Tibial nerve (tissue), 4 donors: ENCODE measurements around the gene OPTC. TPM values are rescaled to one million over a fixed set of nuclear protein-coding genes. Genes with fewer than 3 reads are reported as not detected.

Source experiments
- DNase-seq, 2 donors: peaks; one replicate each; pipeline ENCODE4 v3.0.0-alpha.2; 2019; ENCODE audit warnings: low spot score in 2 of 2
- H3K27ac ChIP-seq, 4 donors: fragments of 200-600 bp; sonication (generic) in 3 of 4; one replicate each; pipeline ENCODE4 v1.5.1; 2017 to 2019; ENCODE audit warnings: mild to moderate bottlenecking in 1 of 4
- H3K27me3 ChIP-seq, 2 donors: fragments of 200-600 bp; sonication (generic) in 1 of 2; one replicate each; pipeline versions ENCODE4 v1.5.1 to v1.6.0; 2017 to 2019
- H3K36me3 ChIP-seq, 3 donors: fragments of 200-600 bp; sonication (generic); one replicate each; pipeline ENCODE4 v1.5.1; 2018 to 2019
- H3K4me1 ChIP-seq, 4 donors: fragments of 200-600 bp; sonication (generic) in 3 of 4; one replicate each; pipeline ENCODE4 v1.5.1; 2017 to 2019
- H3K4me3 ChIP-seq, 4 donors: fragments of 200-600 bp; sonication (generic) in 3 of 4; one replicate each; pipeline ENCODE4 v1.5.1; 2017 to 2019; ENCODE audit warnings: mild to moderate bottlenecking in 1 of 4, moderate library complexity in 1 of 4
- H3K9me3 ChIP-seq, 4 donors: fragments of 200-600 bp; sonication (generic) in 3 of 4; one replicate each; pipeline ENCODE4 v1.5.1; 2017 to 2019
- EP300 ChIP-seq, 2 donors: sonication (generic); formaldehyde crosslinking; IDR thresholded peaks; one replicate each; pipeline ENCODE4 v1.6.1; 2017; ENCODE audit warnings: antibody characterized with exemption in 2 of 2, mild to moderate bottlenecking in 1 of 2
- POLR2A ChIP-seq, 2 donors: fragments of 450-650 bp; IDR thresholded peaks; one replicate each; pipeline ENCODE4 v1.6.1; 2017; ENCODE audit warnings: antibody characterized with exemption in 2 of 2, mild to moderate bottlenecking in 2 of 2, moderate library complexity in 2 of 2
- WGBS, 2 donors: methylation state at CpG; one replicate each; pipeline ENCODE4 v1.1.5; 2018; 5-methylcytosine and 5-hydroxymethylcytosine counted together
- total RNA-seq, 4 donors: library from RNA; depleted of rRNA; stranded (reverse); fragments of >200 nt; gene quantifications; one replicate each; pipeline ENCODE4 v1.1.0, GENCODE V29; 2016
- TF ChIP-seq, protein P1 (sequence below), 5 experiments: fragments of 200-600 bp in 3 of 5; fragments of 450-650 bp in 2 of 5; sonication (generic) in 3 of 5; IDR thresholded peaks; one replicate each; pipeline ENCODE4 v1.5.1; 2016 to 2019; ENCODE audit warnings: antibody characterized with exemption in 5 of 5, mild to moderate bottlenecking in 3 of 5, moderate library complexity in 2 of 5

The OPTC gene
- total RNA-seq, 4 donors from 2014 or later, result not detected

DNA sequence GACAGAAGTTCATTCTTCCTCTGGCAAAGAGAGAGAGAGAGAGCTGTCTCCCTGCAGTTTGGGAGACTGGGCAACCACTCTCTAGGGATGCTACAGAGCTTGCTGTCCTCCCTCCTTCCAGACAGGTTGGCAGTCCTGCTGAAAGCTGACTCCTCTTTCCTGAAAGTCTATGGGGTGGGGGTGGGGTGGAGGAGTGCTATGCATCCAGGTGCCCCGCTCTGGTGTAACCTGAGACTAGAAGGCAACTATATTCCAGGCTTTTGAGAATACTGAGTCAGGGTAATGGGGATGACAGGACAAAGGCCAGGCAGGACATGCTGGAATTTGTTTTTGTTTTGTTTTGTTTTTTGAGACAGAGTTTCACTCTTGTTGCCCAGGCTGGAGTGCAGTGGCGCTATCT, 55.4 kb downstream of the OPTC start:
- no peaks in the 10 kb centered on the region for H3K27me3 ChIP-seq
- H3K36me3 ChIP-seq, result no peaks in the 10 kb centered on the region
- no peak for TF ChIP-seq POLR2A (IDR thresholded peaks at IDR 0.05)
- TF ChIP-seq, protein P1, sequence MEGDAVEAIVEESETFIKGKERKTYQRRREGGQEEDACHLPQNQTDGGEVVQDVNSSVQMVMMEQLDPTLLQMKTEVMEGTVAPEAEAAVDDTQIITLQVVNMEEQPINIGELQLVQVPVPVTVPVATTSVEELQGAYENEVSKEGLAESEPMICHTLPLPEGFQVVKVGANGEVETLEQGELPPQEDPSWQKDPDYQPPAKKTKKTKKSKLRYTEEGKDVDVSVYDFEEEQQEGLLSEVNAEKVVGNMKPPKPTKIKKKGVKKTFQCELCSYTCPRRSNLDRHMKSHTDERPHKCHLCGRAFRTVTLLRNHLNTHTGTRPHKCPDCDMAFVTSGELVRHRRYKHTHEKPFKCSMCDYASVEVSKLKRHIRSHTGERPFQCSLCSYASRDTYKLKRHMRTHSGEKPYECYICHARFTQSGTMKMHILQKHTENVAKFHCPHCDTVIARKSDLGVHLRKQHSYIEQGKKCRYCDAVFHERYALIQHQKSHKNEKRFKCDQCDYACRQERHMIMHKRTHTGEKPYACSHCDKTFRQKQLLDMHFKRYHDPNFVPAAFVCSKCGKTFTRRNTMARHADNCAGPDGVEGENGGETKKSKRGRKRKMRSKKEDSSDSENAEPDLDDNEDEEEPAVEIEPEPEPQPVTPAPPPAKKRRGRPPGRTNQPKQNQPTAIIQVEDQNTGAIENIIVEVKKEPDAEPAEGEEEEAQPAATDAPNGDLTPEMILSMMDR (IDR thresholded peaks at IDR 0.05), result no peak
- no peak for TF ChIP-seq EP300 (IDR thresholded peaks at IDR 0.05)
- DNase-seq, result no peak
- WGBS, 2 donors, result 86 to 94% methylated on average over 2 of the region's 2 CpGs
- H3K9me3 ChIP-seq, result no peaks in the 10 kb centered on the region
- H3K27ac ChIP-seq, result peak overlapping the region in 1 of 4 donors; percentile 56
- H3K4me3 ChIP-seq, result no peak overlapping the region
- peaks cover 0 to 18% (median 0%) of the 10 kb centered on the region in 4 donors for H3K4me1 ChIP-seq

DNA sequence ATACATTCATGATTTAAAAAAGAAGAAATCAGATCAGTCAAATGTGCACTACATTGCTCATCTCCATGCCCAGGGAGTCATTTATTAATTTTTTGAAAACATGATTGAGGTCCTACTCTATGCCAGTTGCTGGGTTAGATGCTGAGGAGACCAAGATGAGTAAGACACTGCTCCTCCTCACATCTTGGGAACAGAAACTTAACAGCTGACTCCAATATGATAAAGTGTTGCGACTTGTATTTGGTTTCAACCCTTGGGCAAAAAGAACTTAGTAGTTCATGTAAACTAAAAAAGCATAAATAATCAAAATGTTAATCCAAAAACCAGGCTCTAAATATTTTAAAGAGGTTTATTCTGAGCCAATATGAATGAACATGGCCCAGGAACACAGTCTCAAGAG, 56.9 kb downstream of the OPTC start:
- Histone ChIP-seq H3K4me1 (peaks cover 0 to 30% (median 8%) of the 10 kb centered on the region in 4 donors), H3K36me3 (no peaks in the 10 kb centered on the region), H3K4me3 (no peak overlapping the region), H3K27me3 (no peaks in the 10 kb centered on the region), H3K27ac (no peak overlapping the region), H3K9me3 (no peaks in the 10 kb centered on the region)
- no peak for TF ChIP-seq EP300 (IDR thresholded peaks at IDR 0.05)
- no peak for DNase-seq
- 97 to 100% methylated on average over 1 of the region's 1 CpG for WGBS, 2 donors

DNA sequence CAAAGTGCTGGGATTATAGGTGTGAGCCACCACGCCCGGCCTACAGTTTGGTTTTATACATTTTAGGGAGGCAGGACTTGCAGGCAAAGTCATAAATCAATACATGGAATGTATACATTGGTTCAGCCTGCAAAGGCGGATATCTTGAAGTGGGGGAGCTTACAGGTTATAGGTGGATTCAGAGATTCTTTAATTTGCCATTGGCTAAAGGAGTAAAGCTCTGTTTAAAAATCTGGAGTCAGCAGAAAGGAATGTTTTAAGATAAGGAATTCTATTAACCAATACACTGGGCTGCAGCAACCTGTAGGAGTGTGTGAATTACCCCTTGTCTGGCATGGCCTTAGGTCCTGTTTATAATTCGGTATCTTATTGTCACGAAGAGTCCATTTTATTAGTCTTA, 57.6 kb downstream of the OPTC start:
- DNase-seq, result no peak
- TF ChIP-seq, protein P1 (IDR thresholded peaks at IDR 0.05), result no peak
- TF ChIP-seq EP300 (IDR thresholded peaks at IDR 0.05) (no peak), POLR2A (IDR thresholded peaks at IDR 0.05) (no peak)
- WGBS, 2 donors, result 85 to 94% methylated on average over 5 of the region's 5 CpGs
- Histone ChIP-seq H3K4me1 (peaks cover 0 to 37% (median 14%) of the 10 kb centered on the region in 4 donors), H3K36me3 (no peaks in the 10 kb centered on the region), H3K4me3 (no peak overlapping the region), H3K27ac (no peak overlapping the region), H3K27me3 (no peaks in the 10 kb centered on the region), H3K9me3 (no peaks in the 10 kb centered on the region)

DNA sequence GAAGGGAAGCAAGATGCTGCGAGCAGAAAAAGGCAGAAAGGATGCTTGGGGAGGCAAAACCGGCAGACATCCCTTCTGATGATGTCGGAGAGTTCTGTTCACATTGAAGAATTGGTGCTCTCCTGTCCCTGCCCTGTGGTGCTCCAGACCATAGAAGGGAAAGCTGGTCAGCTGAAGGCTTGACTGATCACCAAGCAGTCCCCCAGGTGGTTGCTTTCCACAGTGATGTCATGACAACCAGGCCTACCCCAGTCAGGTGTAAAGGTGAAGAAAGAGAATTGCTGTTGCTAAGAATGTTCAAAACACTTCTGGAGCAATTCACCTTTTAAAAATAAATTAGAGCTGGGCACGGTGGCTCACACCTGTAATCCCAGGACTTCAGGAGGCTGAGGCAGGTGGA, 59.5 kb downstream of the OPTC start:
- 79 to 83% methylated on average over 4 of the region's 4 CpGs for WGBS, 2 donors
- Histone ChIP-seq H3K4me3 (no peak overlapping the region), H3K27ac (no peak overlapping the region), H3K36me3 (no peaks in the 10 kb centered on the region), H3K27me3 (no peaks in the 10 kb centered on the region), H3K4me1 (peaks cover 0 to 49% (median 19%) of the 10 kb centered on the region in 4 donors), H3K9me3 (no peaks in the 10 kb centered on the region)
- TF ChIP-seq POLR2A (IDR thresholded peaks at IDR 0.05), result no peak
- no peak for DNase-seq

DNA sequence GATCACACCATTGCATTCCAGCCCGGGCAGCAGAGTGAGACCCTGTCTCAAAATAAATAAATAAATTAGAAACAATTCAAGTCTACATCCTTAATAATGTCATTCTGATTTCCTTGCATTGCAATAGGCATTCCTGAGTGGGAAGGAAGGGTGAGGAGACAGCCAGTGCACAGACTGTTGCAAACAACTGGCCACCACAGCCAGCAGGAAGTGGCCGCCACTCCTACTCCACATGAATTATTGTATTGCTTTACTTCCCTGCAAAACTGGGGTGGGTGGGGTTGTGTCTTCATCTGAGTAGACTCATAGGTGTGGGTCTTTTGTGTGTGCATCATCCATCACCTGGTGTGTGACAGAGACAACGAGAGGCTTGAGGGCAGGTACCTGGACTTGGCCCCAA, 60.1 kb downstream of the OPTC start:
- no peaks in the 10 kb centered on the region for H3K36me3 ChIP-seq
- TF ChIP-seq EP300 (IDR thresholded peaks at IDR 0.05), result no peak
- TF ChIP-seq POLR2A (IDR thresholded peaks at IDR 0.05), result no peak
- TF ChIP-seq, protein P1 (IDR thresholded peaks at IDR 0.05), result no peak
- WGBS, 2 donors, result 90 to 91% methylated on average over 3 of the region's 3 CpGs
- peaks cover 0 to 52% (median 19%) of the 10 kb centered on the region in 4 donors for H3K4me1 ChIP-seq
- DNase-seq, result no peak
- no peak overlapping the region for H3K4me3 ChIP-seq
- no peak overlapping the region for H3K27ac ChIP-seq
- H3K9me3 ChIP-seq, result no peaks in the 10 kb centered on the region
- H3K27me3 ChIP-seq, result no peaks in the 10 kb centered on the region

DNA sequence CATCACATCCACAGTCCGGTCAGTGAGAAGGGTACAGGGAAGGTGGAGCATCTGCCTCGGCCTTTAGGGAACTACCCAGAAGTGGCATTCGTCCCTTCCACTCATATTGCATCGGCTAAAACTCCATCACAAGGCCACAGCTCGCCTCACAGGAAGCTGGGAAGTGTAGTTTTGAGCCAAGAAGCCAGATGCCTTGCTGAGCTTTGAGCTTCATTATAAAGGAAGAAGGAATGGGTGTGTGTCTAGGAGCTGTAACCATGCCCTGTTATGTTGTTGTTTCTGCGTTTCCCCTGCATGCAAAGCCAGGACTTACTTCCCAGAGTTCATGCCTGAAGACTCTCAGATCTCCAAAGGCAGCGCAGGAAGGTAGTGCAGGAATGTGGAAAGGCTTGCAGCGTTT, 61.1 kb downstream of the OPTC start:
- TF ChIP-seq, protein P1 (IDR thresholded peaks at IDR 0.05), result no peak
- no peak for TF ChIP-seq EP300 (IDR thresholded peaks at IDR 0.05)
- no peaks in the 10 kb centered on the region for H3K27me3 ChIP-seq
- H3K27ac ChIP-seq, result peak overlapping the region in 3 of 4 donors; percentile 66 to 93 (median 90)
- H3K9me3 ChIP-seq, result no peaks in the 10 kb centered on the region
- H3K4me1 ChIP-seq, result peaks cover 0 to 58% (median 19%) of the 10 kb centered on the region in 4 donors
- 64 to 74% methylated on average over 8 of the region's 8 CpGs for WGBS, 2 donors
- H3K4me3 ChIP-seq, result no peak overlapping the region
- no peak for DNase-seq
- H3K36me3 ChIP-seq, result no peaks in the 10 kb centered on the region
